OCI-LY1 (cell line): ENCODE measurements around the gene ADAMTSL2.

Experiments used
- H2AFZ ChIP-seq: fragments of 200-600 bp; sonication (generic), shearing (Covaris generic); 2 replicates; pipeline ENCODE4 v1.6.0; 2014; ENCODE audit warnings: antibody characterized with exemption, mild to moderate bottlenecking, low read length
- H3F3A ChIP-seq: fragments of 200-600 bp; sonication (generic), shearing (Covaris generic); 2 replicates; pipeline ENCODE4 v1.6.0; 2014; ENCODE audit warnings: mild to moderate bottlenecking, antibody characterized with exemption, low read length, moderate library complexity; ENCODE audit not compliant: insufficient read depth
- H3K27ac ChIP-seq: fragments of 200-600 bp; sonication (generic); 2 replicates; pipeline ENCODE4 v1.5.1; 2014; ENCODE audit warnings: low read length, mixed run types, mild to moderate bottlenecking, low read depth; ENCODE audit not compliant: poor library complexity, severe bottlenecking
- H3K27me3 ChIP-seq: fragments of 200-600 bp; sonication (generic); 2 replicates; pipeline ENCODE4 v1.6.0; 2014; ENCODE audit warnings: antibody characterized with exemption, mild to moderate bottlenecking, low read length, moderate library complexity; ENCODE audit not compliant: insufficient read depth
- H3K36me3 ChIP-seq: fragments of 200-600 bp; sonication (generic); 2 replicates; pipeline ENCODE4 v1.6.1; 2014; ENCODE audit warnings: mild to moderate bottlenecking, antibody characterized with exemption, low read length, moderate library complexity, mixed read lengths; ENCODE audit not compliant: insufficient read depth
- H3K4me1 ChIP-seq: fragments of 200-600 bp; sonication (generic); 2 replicates; pipeline ENCODE4 v1.5.1; 2014; ENCODE audit warnings: mild to moderate bottlenecking, low read length, moderate library complexity; ENCODE audit not compliant: insufficient read depth, severe bottlenecking
- H3K4me2 ChIP-seq: fragments of 200-600 bp; sonication (generic), shearing (Covaris generic); 2 replicates; pipeline ENCODE4 v1.6.1; 2014; ENCODE audit warnings: low read length
- H3K4me3 ChIP-seq: fragments of 200-600 bp; sonication (generic); 2 replicates; pipeline ENCODE4 v1.5.1; 2014; ENCODE audit warnings: low read length, low read depth, mild to moderate bottlenecking, mixed read lengths; ENCODE audit not compliant: poor library complexity, severe bottlenecking
- H3K79me2 ChIP-seq: fragments of 200-600 bp; shearing (Covaris generic); 2 replicates; pipeline ENCODE4 v1.6.1; 2016; ENCODE audit warnings: mixed run types, low read length, mixed read lengths; ENCODE audit not compliant: insufficient read depth
- H3K9ac ChIP-seq: fragments of 200-600 bp; sonication (generic), shearing (Covaris generic); 2 replicates; pipeline ENCODE4 v1.6.1; 2014; ENCODE audit warnings: mild to moderate bottlenecking, low read length, mixed read lengths
- H3K9me2 ChIP-seq: fragments of 200-600 bp; sonication (generic), shearing (Covaris generic); 2 replicates; pipeline ENCODE4 v1.6.1; 2014; ENCODE audit warnings: low read depth, mild to moderate bottlenecking, low read length, mixed read lengths
- H3K9me3 ChIP-seq: fragments of 200-600 bp; shearing (Covaris generic); 2 replicates; pipeline ENCODE4 v1.6.1; 2014; ENCODE audit warnings: low read length, mixed read lengths
- H4K20me1 ChIP-seq: fragments of 200-600 bp; sonication (generic), shearing (Covaris generic); 2 replicates; pipeline ENCODE4 v1.6.0; 2016; ENCODE audit warnings: mild to moderate bottlenecking, low read length; ENCODE audit not compliant: insufficient read depth
- EZH2 ChIP-seq: fragments of 200-600 bp; sonication (generic), shearing (Covaris generic); IDR thresholded peaks from 2 replicates; pipeline ENCODE4 v1.8.0; 2017; ENCODE audit warnings: borderline replicate concordance, mixed run types, mild to moderate bottlenecking, antibody characterized with exemption, low read length, moderate library complexity, mixed read lengths
- TF ChIP-seq, protein P1 (sequence below): fragments of 200-600 bp; sonication (generic), shearing (Covaris generic); IDR thresholded peaks from 2 replicates; pipeline ENCODE4 v1.5.1; 2017; ENCODE audit warnings: mild to moderate bottlenecking, antibody characterized with exemption, low read length, moderate library complexity, mixed read lengths

The ADAMTSL2 gene

DNA sequence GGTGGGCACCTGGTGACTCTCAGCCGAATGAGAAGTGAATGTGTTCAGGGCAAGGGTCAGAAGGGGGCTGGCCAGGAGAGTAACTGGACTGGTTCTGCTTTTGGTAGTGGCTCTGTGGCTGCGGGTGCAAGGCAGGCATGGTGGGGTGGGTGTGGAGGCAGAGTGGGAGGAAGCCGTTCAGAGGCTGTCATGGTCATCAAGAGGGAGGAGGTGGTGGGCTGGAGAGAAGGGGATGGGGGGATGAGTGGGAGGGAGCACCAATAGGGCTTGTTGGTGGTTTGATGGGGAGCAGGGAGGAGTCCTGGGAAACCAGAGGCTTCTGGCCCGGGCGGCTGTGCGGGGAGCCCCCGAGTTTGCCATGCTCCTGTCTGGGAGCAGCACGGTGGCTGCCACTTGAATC, 61.4 kb downstream of the ADAMTSL2 start:
- Histone ChIP-seq H3K27me3 (no peaks in the 10 kb centered on the region; the same call in 1 of the 2 replicates), H2AFZ (no peak overlapping the region), H3K79me2 (no peaks in the 10 kb centered on the region), H3K27ac (no peak overlapping the region), H3K9ac (no peak overlapping the region), H3K9me3 (peaks cover 11% of the 10 kb centered on the region), H3F3A (no peaks in the 10 kb centered on the region), H3K4me1 (no peaks in the 10 kb centered on the region), H4K20me1 (no peaks in the 10 kb centered on the region), H3K36me3 (no peaks in the 10 kb centered on the region), H3K9me2 (no peaks in the 10 kb centered on the region), H3K4me3 (no peak overlapping the region), H3K4me2 (no peak overlapping the region)
- no peak for TF ChIP-seq EZH2
- TF ChIP-seq, protein P1, sequence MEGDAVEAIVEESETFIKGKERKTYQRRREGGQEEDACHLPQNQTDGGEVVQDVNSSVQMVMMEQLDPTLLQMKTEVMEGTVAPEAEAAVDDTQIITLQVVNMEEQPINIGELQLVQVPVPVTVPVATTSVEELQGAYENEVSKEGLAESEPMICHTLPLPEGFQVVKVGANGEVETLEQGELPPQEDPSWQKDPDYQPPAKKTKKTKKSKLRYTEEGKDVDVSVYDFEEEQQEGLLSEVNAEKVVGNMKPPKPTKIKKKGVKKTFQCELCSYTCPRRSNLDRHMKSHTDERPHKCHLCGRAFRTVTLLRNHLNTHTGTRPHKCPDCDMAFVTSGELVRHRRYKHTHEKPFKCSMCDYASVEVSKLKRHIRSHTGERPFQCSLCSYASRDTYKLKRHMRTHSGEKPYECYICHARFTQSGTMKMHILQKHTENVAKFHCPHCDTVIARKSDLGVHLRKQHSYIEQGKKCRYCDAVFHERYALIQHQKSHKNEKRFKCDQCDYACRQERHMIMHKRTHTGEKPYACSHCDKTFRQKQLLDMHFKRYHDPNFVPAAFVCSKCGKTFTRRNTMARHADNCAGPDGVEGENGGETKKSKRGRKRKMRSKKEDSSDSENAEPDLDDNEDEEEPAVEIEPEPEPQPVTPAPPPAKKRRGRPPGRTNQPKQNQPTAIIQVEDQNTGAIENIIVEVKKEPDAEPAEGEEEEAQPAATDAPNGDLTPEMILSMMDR = no peak

DNA sequence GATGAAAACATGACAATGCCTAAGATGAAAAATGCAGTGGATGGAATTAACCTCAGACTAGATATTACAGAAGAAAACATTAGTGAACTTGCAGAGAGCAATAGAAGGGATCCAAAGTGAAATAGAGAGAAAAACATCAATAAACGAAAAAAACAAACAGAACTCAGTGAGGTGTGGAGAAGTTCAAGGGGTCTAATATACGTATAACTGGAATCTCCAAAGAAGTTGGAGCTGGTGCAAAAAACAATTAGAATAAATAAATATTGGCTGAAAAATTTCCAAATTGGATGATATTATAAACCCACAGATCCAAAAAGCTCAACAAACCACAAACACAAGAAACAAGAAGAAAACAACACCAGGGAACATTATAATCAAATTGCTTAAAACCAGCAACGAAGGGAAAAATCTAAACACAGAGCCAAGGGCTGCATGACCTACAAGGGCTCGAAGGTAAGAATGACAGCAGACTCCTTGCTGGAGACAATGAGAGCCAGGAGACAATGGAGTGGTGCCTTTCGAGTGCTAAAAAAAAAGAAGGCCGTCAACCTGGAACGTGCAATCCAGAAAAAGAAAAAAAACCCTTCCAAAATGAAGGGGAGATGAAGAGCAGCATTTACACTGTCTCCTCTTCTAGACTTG, 62.9 kb downstream of the ADAMTSL2 start:
- Histone ChIP-seq H3K4me2 (no peak overlapping the region), H3K27me3 (no peaks in the 10 kb centered on the region; the same call in 1 of the 2 replicates), H3K9me3 (peaks cover 11% of the 10 kb centered on the region)

DNA sequence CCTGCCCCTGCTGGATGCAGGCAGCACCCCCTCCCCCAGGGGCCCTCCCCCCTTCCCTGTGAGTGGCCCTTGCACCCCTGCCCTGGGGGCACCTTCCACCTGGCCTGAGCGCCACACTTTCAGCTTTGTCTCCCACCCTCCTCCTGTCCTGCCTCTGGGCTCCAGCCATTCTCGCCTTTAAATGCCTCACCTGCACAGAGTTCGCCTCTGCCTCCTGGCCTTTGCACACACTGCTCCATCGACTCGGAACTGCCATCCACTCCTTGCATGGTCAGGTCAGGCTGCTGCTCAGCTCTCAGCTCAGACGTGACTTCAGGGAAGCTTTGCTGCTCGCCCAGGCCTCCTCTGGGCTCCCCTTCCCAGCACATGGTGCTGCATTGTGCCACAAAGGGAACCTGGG, 64.5 kb downstream of the ADAMTSL2 start:
- no peak overlapping the region for H3K4me3 ChIP-seq
- H3K9me3 ChIP-seq = peaks cover 11% of the 10 kb centered on the region
- no peaks in the 10 kb centered on the region for H3F3A ChIP-seq
- no peaks in the 10 kb centered on the region for H3K9me2 ChIP-seq
- no peak overlapping the region for H3K4me2 ChIP-seq
- H3K27ac ChIP-seq = no peak overlapping the region
- no peak overlapping the region for H2AFZ ChIP-seq
- H3K79me2 ChIP-seq = no peaks in the 10 kb centered on the region
- no peaks in the 10 kb centered on the region for H4K20me1 ChIP-seq
- H3K4me1 ChIP-seq = no peaks in the 10 kb centered on the region
- H3K36me3 ChIP-seq = no peaks in the 10 kb centered on the region
- H3K9ac ChIP-seq = no peak overlapping the region
- H3K27me3 ChIP-seq = no peaks in the 10 kb centered on the region; the same call in 1 of the 2 replicates
- TF ChIP-seq, protein P1 = no peak
- no peak for TF ChIP-seq EZH2

More for the DNA sequence above, 62.9 kb downstream of the ADAMTSL2 start:
- H3K79me2 ChIP-seq = no peaks in the 10 kb centered on the region
- H4K20me1 ChIP-seq = no peaks in the 10 kb centered on the region
- H3K27ac ChIP-seq = no peak overlapping the region
- no peak overlapping the region for H2AFZ ChIP-seq
- no peaks in the 10 kb centered on the region for H3K9me2 ChIP-seq
- H3K9ac ChIP-seq = no peak overlapping the region
- TF ChIP-seq EZH2 = no peak
- TF ChIP-seq, protein P1 = no peak
- no peaks in the 10 kb centered on the region for H3K36me3 ChIP-seq
- H3K4me1 ChIP-seq = no peaks in the 10 kb centered on the region
- H3F3A ChIP-seq = no peaks in the 10 kb centered on the region
- H3K4me3 ChIP-seq = no peak overlapping the region
